ENCODE measurements around the gene FSD1.
"Not testable (repeated sequence)": the region's sequence is repeated elsewhere in the genome, so short reads cannot be mapped to it uniquely, and the experiment has no call there.

Gene FSD1

GRCh38 chr19:4343370-4344307 lies 39.2 kb downstream of the FSD1 start, which contains the start of gene MPND:
Gene MPND, plus strand, starts transcription at chr19:4343562. Its CDS starts 32 bp downstream, at chr19:4343594.
- peak within 1 kb of the TSS; percentile 99 for H3K4me3 ChIP-seq (ENCODE audit: low read length)
- H3K36me3 ChIP-seq (ENCODE audit: control insufficient read depth, insufficient read depth, low read length) = no peaks in the 10 kb centered on the region
- peaks cover 17% of the 10 kb centered on the region for H3K4me1 ChIP-seq (ENCODE audit: control insufficient read depth, insufficient read depth, low read length)
- H3K9ac ChIP-seq (ENCODE audit: low read length) = peak within 1 kb of the TSS; percentile 83
- H3K27me3 ChIP-seq (ENCODE audit: control insufficient read depth, insufficient read depth, low read length) = no peaks in the 10 kb centered on the region
- no peaks in the 10 kb centered on the region for H3K9me3 ChIP-seq (ENCODE audit: control insufficient read depth, low read length)

DNA sequence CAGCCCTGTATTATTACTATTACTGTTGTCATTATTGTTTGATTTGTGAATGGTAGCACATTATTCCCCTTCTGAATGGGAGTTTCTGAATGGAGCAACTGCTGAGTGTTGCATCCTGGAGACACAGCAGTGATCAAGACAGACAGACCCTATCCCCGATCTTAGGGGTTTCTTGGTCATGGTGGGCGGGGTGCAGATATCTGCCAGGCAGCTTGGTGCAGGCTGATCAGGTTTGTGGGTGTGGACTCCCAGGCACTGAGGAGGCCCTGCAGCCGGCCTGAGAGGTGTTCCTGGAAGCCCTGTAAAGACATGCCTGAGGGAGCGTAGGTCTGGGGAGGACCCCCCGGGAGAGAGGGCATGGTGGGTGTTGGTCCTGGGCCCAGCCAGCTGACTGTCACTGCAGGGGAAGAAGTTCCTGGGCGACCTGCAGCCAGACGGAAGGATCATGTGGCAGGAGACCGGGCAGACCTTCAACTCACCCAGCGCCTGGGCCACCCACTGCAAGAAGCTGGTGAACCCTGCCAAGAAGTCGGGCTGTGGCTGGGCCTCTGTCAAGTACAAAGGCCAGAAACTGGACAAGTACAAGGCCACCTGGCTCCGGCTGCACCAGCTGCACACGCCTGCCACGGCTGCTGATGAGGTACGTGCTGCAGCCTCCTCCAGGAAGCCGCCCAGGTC lies 41.1 kb downstream of the FSD1 start:
- H3K9ac ChIP-seq (ENCODE audit: low read length) = no peak overlapping the region
- H3K4me3 ChIP-seq (ENCODE audit: low read length) = no peak overlapping the region
- H3K9me3 ChIP-seq (ENCODE audit: control insufficient read depth, low read length) = no peaks in the 10 kb centered on the region
- H3K27me3 ChIP-seq (ENCODE audit: control insufficient read depth, insufficient read depth, low read length) = no peaks in the 10 kb centered on the region
- H3K36me3 ChIP-seq (ENCODE audit: control insufficient read depth, insufficient read depth, low read length) = no peaks in the 10 kb centered on the region
- peaks cover 8% of the 10 kb centered on the region for H3K4me1 ChIP-seq (ENCODE audit: control insufficient read depth, insufficient read depth, low read length)

DNA sequence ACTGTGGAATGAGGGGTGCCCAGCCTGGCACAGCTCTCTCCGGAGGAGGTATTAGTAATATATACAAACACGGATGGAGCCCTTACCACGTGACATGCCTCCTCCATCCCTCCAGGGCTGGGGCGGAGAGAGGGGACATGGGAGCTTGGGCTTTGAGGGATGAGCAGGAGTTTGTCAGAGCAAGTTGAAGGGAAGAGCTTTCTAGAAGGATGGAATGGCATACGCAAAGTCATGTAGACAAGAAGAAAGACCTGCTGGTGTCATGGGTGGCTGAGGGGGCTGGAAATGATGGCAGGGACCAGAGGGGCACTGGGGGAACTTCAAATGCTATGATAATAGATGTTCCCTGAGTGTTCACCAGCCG lies 41.6 kb downstream of the FSD1 start:
- peaks cover 8% of the 10 kb centered on the region for H3K4me1 ChIP-seq (ENCODE audit: control insufficient read depth, insufficient read depth, low read length)
- no peaks in the 10 kb centered on the region for H3K27me3 ChIP-seq (ENCODE audit: control insufficient read depth, insufficient read depth, low read length)
- H3K9ac ChIP-seq (ENCODE audit: low read length) = no peak overlapping the region
- H3K36me3 ChIP-seq (ENCODE audit: control insufficient read depth, insufficient read depth, low read length) = no peaks in the 10 kb centered on the region
- no peaks in the 10 kb centered on the region for H3K9me3 ChIP-seq (ENCODE audit: control insufficient read depth, low read length)
- H3K4me3 ChIP-seq (ENCODE audit: low read length) = no peak overlapping the region

DNA sequence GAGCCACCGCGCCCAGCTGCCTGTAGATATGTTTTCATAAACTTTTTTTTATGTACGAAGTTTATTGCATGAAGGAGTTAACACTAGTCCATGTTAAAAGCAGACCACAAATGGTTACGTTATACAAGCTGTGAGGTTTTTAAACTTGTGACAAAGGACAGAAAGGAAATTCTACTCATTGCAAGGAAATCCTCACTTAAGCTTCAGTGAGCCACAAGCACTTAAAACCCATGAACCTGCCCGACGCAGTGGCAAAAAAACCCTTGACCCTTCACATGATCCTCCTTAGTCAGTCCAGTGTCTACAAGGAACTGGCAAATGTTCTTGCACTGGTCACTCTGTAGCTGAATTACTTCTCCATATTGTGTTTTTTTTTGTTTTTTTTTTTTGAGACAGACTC lies 43.1 kb downstream of the FSD1 start:
- H3K4me3 ChIP-seq (ENCODE audit: low read length) = no peak overlapping the region
- no peaks in the 10 kb centered on the region for H3K27me3 ChIP-seq (ENCODE audit: control insufficient read depth, insufficient read depth, low read length)
- H3K36me3 ChIP-seq (ENCODE audit: control insufficient read depth, insufficient read depth, low read length) = no peaks in the 10 kb centered on the region
- H3K9ac ChIP-seq (ENCODE audit: low read length) = no peak overlapping the region
- H3K4me1 ChIP-seq (ENCODE audit: control insufficient read depth, insufficient read depth, low read length) = peaks cover 8% of the 10 kb centered on the region
- no peaks in the 10 kb centered on the region for H3K9me3 ChIP-seq (ENCODE audit: control insufficient read depth, low read length)

DNA sequence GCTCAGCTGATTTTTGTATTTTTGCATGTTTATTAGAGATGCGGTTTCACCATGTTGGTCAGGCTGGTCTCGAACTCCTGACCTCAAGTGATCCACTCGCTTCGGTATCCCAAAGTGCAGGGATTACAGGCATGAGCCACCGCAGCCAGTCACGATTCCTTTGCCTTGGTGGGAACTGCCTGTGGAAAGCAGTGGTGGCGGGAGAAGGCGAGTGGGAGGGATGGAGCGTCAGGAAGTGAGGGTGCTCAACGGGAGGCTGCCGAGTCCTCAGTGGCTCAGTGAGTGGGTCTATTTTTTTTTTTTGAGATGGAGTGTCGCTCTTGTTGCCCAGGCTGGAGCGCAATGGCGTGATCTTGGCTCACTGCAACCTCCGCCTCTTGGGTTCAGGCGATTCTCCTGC lies 44.8 kb downstream of the FSD1 start:
- not testable (repeated sequence) for H3K27me3 ChIP-seq (ENCODE audit: control insufficient read depth, insufficient read depth, low read length); H3K36me3 ChIP-seq (ENCODE audit: control insufficient read depth, insufficient read depth, low read length); H3K9me3 ChIP-seq (ENCODE audit: control insufficient read depth, low read length); H3K4me1 ChIP-seq (ENCODE audit: control insufficient read depth, insufficient read depth, low read length); H3K9ac ChIP-seq (ENCODE audit: low read length); H3K4me3 ChIP-seq (ENCODE audit: low read length)

GRCh38 chr19:4350111-4350510 lies 45.7 kb downstream of the FSD1 start:
- no peaks in the 10 kb centered on the region for H3K9me3 ChIP-seq (ENCODE audit: control insufficient read depth, low read length)
- peaks cover 3% of the 10 kb centered on the region for H3K4me1 ChIP-seq (ENCODE audit: control insufficient read depth, insufficient read depth, low read length)
- H3K27me3 ChIP-seq (ENCODE audit: control insufficient read depth, insufficient read depth, low read length) = no peaks in the 10 kb centered on the region
- no peak overlapping the region for H3K4me3 ChIP-seq (ENCODE audit: low read length)
- H3K9ac ChIP-seq (ENCODE audit: low read length) = no peak overlapping the region
- H3K36me3 ChIP-seq (ENCODE audit: control insufficient read depth, insufficient read depth, low read length) = no peaks in the 10 kb centered on the region

- no peak overlapping the region for H3K9ac ChIP-seq (ENCODE audit: low read length)
- H3K9me3 ChIP-seq (ENCODE audit: control insufficient read depth, low read length) = no peaks in the 10 kb centered on the region
- no peaks in the 10 kb centered on the region for H3K36me3 ChIP-seq (ENCODE audit: control insufficient read depth, insufficient read depth, low read length)
- no peaks in the 10 kb centered on the region for H3K4me1 ChIP-seq (ENCODE audit: control insufficient read depth, insufficient read depth, low read length)
- no peaks in the 10 kb centered on the region for H3K27me3 ChIP-seq (ENCODE audit: control insufficient read depth, insufficient read depth, low read length)
- no peak overlapping the region for H3K4me3 ChIP-seq (ENCODE audit: low read length)
Observed at GRCh38 chr19:4350726-4351125, 46.3 kb downstream of the FSD1 start.

DNA sequence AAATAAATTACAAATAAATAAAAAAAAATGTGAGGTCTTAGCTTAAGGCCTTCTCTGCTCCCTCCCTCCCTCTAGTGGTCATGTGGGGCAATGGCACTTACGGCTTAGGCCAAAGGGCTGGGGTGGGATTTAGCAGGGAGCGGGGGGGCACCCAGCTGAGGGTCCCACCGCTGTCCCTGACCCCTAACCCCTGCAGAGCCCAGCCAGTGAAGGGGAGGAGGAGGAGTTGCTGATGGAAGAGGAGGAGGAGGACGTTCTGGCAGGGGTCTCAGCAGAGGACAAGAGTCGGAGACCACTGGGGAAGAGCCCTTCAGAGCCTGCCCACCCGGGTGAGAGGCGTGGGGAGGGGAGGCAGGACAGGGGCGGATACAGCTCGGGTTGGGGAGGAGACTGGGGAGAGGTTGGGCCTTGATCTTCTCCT lies 48.3 kb downstream of the FSD1 start:
- H3K27me3 ChIP-seq (ENCODE audit: control insufficient read depth, insufficient read depth, low read length) = no peaks in the 10 kb centered on the region
- no peaks in the 10 kb centered on the region for H3K36me3 ChIP-seq (ENCODE audit: control insufficient read depth, insufficient read depth, low read length)
- no peak overlapping the region for H3K9ac ChIP-seq (ENCODE audit: low read length)
- H3K4me1 ChIP-seq (ENCODE audit: control insufficient read depth, insufficient read depth, low read length) = no peaks in the 10 kb centered on the region
- H3K4me3 ChIP-seq (ENCODE audit: low read length) = no peak overlapping the region
- H3K9me3 ChIP-seq (ENCODE audit: control insufficient read depth, low read length) = no peaks in the 10 kb centered on the region

- H3K4me3 ChIP-seq (ENCODE audit: low read length) = no peak overlapping the region
- H3K4me1 ChIP-seq (ENCODE audit: control insufficient read depth, insufficient read depth, low read length) = no peaks in the 10 kb centered on the region
- H3K36me3 ChIP-seq (ENCODE audit: control insufficient read depth, insufficient read depth, low read length) = no peaks in the 10 kb centered on the region
- H3K9ac ChIP-seq (ENCODE audit: low read length) = no peak overlapping the region
- H3K9me3 ChIP-seq (ENCODE audit: control insufficient read depth, low read length) = no peaks in the 10 kb centered on the region
- H3K27me3 ChIP-seq (ENCODE audit: control insufficient read depth, insufficient read depth, low read length) = no peaks in the 10 kb centered on the region
Observed at GRCh38 chr19:4354282-4354681, 49.9 kb downstream of the FSD1 start.

DNA sequence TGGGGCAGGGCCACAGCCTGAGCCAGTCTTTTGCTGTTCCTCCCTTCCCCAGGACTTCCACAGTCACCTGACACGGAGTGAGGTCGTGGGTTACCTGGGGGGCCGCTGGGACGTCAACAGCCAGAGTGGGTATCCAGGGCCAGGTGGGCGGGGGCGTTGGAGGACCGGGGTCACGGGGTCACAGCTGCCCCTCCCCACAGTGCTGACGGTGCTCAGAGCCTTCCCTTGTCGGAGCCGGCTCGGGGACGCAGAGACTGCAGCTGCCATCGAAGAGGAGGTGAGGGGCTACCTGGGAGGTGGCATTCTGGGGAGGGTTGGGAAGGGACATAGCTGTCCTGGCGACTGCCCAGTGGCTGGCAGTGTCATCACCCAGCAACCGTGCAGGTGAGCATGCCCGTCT lies 50.5 kb downstream of the FSD1 start:
- Histone ChIP-seq H3K4me1 (ENCODE audit: control insufficient read depth, insufficient read depth, low read length) (no peaks in the 10 kb centered on the region), H3K36me3 (ENCODE audit: control insufficient read depth, insufficient read depth, low read length) (no peaks in the 10 kb centered on the region), H3K9ac (ENCODE audit: low read length) (no peak overlapping the region)

DNA sequence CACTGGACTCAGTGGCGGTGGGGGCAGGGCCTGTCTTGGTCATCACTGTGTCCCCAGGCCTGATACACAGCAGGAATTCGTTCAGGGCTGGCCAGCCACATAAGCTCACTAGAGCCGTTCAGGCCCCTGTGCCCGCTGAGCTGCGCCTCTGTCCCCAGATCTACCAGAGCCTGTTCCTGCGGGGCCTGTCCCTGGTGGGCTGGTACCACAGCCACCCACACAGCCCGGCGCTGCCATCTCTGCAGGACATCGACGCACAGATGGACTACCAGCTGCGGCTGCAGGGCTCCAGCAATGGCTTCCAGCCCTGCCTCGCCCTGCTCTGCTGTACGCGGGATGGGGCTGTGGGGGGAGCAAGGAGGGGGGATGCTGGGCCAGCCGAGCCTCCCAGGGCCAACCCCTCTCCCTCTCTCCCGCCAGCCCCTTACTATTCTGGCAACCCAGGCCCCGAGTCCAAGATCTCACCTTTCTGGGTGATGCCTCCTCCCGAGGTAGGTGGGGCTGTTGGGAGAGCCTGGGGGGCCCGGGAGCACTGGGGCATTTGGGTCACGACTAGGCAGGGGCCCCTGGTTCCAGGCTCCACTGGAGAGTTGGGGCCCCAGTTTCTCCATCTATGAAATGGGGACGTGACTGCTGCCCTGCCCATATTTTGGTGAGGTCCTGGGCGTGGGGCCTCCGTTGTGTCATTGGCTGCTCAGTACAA lies 52.8 kb downstream of the FSD1 start:
- Histone ChIP-seq H3K4me3 (ENCODE audit: low read length) (no peak overlapping the region), H3K9me3 (ENCODE audit: control insufficient read depth, low read length) (no peaks in the 10 kb centered on the region), H3K36me3 (ENCODE audit: control insufficient read depth, insufficient read depth, low read length) (no peaks in the 10 kb centered on the region), H3K4me1 (ENCODE audit: control insufficient read depth, insufficient read depth, low read length) (no peaks in the 10 kb centered on the region), H3K9ac (ENCODE audit: low read length) (no peak overlapping the region), H3K27me3 (ENCODE audit: control insufficient read depth, insufficient read depth, low read length) (no peaks in the 10 kb centered on the region)

More for the DNA sequence above, 50.5 kb downstream of the FSD1 start:
- no peaks in the 10 kb centered on the region for H3K27me3 ChIP-seq (ENCODE audit: control insufficient read depth, insufficient read depth, low read length)
- no peaks in the 10 kb centered on the region for H3K9me3 ChIP-seq (ENCODE audit: control insufficient read depth, low read length)
- no peak overlapping the region for H3K4me3 ChIP-seq (ENCODE audit: low read length)

DNA sequence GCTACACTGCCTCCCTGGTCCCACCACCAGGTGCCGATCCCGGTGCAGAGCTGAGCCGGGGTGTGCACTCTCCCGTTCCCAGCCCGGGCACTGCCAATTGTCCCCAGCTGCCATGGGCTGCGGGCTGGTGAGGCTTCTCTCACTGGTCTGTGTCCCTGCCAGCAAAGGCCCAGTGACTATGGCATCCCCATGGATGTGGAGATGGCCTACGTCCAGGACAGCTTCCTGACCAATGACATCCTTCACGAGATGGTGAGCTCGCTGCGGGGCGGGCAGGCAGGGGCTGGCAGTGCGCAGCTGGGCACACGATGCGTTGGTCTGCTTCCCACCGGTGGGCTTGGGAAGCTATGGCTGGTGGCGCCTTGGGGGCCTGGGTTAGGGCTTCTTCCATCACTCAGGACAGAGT lies 53.5 kb downstream of the FSD1 start:
- H3K4me1 ChIP-seq (ENCODE audit: control insufficient read depth, insufficient read depth, low read length) = no peaks in the 10 kb centered on the region
- no peaks in the 10 kb centered on the region for H3K9me3 ChIP-seq (ENCODE audit: control insufficient read depth, low read length)
- no peaks in the 10 kb centered on the region for H3K27me3 ChIP-seq (ENCODE audit: control insufficient read depth, insufficient read depth, low read length)
- H3K9ac ChIP-seq (ENCODE audit: low read length) = no peak overlapping the region
- H3K4me3 ChIP-seq (ENCODE audit: low read length) = no peak overlapping the region
- H3K36me3 ChIP-seq (ENCODE audit: control insufficient read depth, insufficient read depth, low read length) = peaks cover 7% of the 10 kb centered on the region

Data from mucosa of stomach (tissue), 1 donor.